Prostate gland (tissue), 2 donors: ENCODE data around the gene ANO2.

ENCODE experiments used
- POLR2A ChIP-seq: fragments of 450-650 bp; IDR thresholded peaks from one replicate; pipeline ENCODE4 v1.6.1; 2016; ENCODE audit warnings: antibody characterized with exemption, mild to moderate bottlenecking
- POLR2AphosphoS5 ChIP-seq: sonication (generic); formaldehyde crosslinking; IDR thresholded peaks from one replicate; pipeline ENCODE4 v1.6.1; 2017; ENCODE audit warnings: antibody characterized with exemption
- TF ChIP-seq, protein P1 (sequence below), 4 experiments: fragments of 200-600 bp in 2 of 4; fragments of 450-650 bp in 2 of 4; sonication (generic) in 2 of 4; IDR thresholded peaks; 1 replicate in 3 of 4; 2 replicates in 1 of 4; pipeline ENCODE4 v1.5.1; 2016 to 2019; ENCODE audit warnings: antibody characterized with exemption in 4 of 4, mild to moderate bottlenecking in 2 of 4, moderate library complexity in 2 of 4

DNA sequence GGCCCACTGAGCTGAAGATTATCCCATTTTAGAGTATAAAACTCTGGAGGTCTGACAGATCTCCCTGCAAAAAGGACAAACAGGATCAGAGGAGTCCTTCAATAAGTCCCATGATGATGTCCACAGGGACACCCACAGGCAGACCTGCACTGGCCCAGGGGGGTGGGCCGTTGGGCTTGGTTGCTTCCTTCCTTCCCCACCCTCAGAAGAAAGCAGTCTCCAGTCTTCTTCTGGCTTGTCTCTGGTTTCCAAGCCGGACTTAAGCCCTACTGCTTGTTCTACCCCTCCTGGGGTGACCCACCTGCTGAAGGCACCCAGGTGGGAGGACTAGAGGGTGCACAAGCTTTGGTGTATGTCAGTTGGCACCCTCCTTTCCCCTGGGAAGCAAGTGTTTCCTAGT is 209.0 kb downstream of the ANO2 start:
- TF ChIP-seq, protein P1, sequence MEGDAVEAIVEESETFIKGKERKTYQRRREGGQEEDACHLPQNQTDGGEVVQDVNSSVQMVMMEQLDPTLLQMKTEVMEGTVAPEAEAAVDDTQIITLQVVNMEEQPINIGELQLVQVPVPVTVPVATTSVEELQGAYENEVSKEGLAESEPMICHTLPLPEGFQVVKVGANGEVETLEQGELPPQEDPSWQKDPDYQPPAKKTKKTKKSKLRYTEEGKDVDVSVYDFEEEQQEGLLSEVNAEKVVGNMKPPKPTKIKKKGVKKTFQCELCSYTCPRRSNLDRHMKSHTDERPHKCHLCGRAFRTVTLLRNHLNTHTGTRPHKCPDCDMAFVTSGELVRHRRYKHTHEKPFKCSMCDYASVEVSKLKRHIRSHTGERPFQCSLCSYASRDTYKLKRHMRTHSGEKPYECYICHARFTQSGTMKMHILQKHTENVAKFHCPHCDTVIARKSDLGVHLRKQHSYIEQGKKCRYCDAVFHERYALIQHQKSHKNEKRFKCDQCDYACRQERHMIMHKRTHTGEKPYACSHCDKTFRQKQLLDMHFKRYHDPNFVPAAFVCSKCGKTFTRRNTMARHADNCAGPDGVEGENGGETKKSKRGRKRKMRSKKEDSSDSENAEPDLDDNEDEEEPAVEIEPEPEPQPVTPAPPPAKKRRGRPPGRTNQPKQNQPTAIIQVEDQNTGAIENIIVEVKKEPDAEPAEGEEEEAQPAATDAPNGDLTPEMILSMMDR (IDR thresholded peaks at IDR 0.05): no peak
- no peak for TF ChIP-seq POLR2AphosphoS5
- TF ChIP-seq POLR2A: no peak
